NCI-H2029 (cell line): ENCODE data around the gene FRMD4A.

Source experiments
- DNase-seq: peaks from one replicate; lab custom pipeline; 2025; lab: John Stamatoyannopoulos, UW

The FRMD4A gene

DNA sequence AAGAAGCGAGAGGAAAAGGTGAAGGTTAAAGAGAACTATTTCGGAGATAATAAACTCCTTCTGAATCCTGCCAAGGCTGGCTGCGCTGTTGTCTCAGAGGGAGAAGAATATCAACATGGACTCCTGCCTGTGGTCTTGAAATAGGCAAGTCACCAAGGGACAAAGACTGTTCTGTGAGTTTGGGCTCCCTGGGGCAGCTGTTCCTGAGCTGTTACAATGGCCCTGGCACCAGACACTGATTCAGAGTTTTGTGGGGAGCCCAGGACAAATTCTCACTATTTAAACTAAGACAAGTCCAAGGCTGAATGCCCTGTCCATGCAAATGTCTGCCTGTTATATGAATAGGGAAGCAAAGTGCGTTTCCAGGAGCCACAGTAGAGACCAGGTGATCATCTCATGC lies 662.6 kb downstream of the FRMD4A start:
- no peak for DNase-seq

DNA sequence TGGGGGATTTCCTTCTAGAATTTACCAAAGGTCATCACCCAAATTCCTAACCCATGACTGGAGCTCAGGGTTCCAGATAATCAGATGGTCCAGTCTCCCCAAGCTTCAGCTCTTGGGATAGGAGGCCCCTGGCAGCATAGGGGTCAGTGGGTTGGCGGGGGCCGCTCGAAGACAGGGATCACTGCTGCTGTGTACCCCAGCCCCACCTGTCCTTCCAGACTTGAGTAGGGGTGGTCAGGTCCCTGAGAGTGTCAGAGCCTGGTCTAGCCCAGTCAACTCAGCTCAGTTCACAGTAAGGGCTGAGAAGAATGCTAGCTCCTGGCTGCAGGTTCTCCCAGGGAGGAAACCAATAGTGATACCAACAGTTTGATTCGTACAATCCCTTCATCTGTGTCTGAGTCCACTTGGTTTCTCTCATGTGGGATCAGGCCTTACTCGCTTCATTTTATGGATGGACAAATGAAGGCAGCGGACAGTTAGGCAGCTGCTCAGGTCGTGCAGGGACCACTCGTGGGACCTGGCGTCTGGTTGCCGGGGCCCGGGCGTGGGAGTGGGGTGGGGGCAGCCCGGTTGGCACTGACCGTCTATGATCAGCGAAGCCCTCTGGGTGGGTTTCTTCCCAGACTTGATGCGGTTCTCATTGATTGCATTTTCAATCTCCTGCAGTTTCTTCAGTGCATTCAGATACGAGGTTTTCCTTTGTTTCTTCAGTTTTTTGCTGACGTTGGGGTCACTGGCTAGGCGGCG lies 665.0 kb downstream of the FRMD4A start:
- DNase-seq, result no peak

DNA sequence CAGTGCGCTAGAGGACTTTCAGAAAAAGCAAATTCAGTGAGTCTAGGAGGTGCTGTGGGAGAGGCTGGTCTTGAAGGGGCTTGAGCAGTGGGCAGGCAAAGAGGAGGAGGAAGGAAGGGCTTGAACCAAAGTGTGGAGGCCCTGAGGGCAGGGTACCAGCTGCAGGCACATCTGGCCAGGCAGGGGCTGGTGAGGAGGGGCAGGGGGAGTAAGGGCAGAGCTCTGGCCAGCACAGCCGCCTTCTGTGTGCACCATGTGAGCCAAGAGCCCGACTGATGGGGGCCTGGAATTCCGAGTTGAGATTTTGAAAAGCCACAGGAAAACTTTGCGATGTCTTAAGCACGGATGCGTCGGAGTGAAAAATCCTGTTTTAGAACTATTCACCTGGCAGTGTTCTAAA lies 669.5 kb downstream of the FRMD4A start:
- no peak for DNase-seq

DNA sequence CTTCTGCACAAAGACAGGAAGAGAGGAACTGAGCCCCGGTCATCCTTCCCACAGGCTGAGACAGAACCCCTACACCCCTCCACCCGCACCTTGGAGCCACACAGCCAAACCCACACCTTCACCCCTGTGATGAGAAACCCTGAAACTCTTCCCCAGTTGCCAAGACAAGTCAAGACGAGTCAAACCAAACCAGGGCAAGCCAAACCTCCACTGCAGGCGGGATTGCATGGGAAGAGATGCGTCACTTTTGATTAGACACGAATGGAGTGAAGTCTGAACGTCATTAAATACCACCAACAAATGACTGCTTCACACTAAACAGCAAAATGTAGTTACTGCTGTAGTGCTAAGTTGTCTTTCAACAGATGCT lies 670.2 kb downstream of the FRMD4A start:
- no peak for DNase-seq

DNA sequence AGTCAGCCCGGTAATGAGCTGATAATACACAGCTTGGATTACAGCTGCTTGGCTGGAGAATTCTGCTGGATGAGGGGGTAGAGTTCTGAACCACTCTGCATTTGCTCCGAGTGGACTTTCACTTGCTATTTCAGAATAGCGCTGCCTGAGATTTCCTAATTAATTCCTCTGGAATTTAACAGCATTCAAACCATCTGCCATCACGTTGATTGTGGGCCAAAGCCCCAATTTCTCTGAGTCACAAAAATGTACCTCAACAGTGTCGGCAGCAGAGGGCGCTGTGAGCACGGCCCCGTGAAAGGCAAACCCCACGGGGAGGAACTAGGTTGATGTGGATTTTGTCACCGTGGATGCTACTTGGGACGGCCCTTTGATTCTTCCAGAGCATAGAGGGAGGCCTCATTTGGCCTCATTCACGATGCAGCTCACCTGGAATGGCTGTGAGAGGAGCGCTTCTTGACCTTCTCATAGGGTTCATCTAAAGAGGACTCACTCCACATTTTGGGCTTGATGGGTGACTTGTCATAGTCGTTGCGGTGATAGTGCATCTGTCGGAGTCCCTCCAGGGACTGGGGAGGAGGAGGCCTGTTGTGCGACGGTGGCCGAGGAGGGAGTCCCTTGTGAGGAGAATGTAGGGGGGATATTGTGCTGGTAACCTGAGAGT lies 670.7 kb downstream of the FRMD4A start:
- DNase-seq, result no peak

DNA sequence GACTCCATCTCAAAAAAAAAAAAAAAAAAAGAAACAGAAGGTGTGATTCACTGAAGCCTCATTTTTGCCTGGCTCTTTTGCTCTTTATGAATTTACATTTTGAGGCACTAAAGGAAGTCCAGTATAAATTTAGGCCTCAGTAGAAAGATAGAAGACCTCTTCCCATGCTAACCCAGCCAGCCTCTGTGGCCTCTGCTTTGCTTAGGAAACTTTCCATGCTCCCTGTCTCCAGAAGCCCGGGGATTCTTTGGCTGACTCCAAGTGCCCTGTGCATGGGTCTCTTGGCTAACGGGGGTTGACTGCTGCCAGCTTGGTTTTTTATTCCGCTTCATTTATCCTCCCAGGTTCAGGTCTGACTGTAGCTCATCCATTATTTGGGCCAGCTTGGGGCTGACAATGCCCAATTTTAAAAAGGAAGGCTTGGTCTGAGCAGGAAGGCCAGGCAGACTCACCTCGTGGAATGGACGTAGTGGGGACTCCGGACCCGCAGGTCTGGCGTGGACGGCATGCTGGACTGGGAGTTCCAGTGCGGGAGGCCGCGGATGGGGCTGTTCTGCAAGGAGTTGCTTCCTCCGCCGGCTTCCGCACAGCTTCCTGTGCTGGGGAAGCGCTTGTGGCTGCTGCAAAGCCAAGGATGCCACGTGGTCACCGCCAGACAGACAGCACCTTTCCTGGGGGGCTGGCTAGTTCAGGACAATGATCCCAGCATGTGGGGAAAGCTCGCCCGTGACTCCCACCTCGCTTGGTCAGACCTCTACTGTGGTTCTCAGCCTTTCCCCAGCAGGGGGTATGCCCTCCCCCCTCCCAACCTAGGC lies 671.6 kb downstream of the FRMD4A start:
- DNase-seq, result no peak

DNA sequence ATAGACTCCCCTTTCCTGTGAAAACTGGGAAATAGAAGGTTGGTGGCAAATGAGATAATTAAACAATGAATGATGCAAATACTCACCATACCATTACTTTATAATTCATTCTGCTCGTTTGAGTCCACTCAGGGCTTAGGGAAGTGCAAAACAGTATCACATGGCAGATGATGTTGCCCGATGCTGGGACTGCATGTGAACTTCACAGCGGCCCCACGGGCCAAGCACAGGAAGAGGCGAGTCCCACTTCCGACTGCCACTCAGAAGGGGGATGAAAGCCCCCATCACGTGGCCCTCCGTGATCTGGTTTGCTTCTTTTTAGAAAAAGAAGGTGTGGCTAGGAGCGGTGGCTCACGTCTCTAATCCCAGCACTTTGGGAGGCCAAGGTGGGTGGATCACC lies 672.5 kb downstream of the FRMD4A start:
- no peak for DNase-seq

DNA sequence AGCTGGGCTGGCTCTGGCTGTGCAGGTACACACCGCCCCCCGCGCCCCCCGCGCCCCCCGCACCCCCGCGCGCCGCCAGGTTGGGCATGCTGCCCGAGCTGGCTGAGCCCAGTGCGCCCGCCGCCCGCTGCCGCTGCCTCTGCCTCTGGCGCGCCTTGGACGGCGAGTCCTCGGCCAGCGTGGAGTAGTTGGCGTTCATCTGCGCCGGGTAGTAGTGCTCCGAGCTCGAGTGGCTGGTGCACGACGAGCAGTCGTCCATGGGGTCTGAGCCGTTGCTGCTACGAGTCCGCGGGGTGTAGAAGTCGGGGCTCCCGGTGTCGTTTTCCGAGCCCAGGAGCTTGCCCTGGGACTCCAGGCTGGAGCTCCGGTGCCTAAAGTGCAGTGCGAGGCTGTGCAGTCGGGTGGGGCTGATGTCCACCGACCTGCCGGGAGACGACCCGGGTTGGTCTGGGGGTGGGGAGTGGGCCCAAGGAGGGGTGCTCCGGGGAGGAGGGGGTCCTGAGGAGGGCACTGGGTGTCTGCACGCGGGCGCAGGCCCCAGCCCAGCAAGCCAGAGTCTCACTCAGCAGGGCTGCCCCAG lies 673.5 kb downstream of the FRMD4A start:
- no peak for DNase-seq

DNA sequence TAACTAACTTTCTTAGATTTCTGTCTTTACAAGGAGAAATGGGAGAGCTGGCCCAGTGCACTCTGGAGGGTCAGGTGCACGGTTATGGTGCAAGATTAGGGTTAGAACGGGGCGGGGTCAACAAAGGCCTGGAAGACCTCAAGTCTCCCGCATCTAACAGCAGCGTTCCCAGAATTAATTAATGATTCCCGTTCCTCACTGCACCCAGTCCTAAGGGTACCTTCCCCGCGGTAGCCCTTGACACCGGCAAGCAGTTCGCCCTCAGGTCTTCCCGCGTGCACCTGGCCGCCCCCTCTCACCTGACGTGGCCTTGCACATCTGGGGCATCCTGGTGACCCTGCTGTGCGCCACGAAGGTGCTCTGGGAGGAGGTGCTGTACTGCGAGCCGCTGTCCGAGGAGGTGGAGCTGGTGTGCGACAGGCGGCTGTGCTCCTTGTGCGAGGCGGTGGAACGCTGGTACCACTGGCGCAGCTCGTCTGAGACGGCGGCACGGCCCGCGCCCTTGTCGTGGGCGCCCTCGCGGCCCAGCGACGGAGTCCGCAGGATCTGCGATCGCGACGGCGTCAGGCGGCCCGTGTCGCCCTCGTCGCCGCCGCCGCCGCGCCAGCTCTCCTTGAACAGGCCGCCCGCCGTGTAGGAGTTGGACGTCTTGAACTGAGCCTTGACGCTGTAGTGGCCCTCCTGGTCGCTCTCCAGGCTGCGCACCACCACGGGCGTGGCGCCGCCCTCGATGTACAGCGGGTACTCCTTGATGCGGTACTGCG lies 674.2 kb downstream of the FRMD4A start:
- DNase-seq, result no peak

DNA sequence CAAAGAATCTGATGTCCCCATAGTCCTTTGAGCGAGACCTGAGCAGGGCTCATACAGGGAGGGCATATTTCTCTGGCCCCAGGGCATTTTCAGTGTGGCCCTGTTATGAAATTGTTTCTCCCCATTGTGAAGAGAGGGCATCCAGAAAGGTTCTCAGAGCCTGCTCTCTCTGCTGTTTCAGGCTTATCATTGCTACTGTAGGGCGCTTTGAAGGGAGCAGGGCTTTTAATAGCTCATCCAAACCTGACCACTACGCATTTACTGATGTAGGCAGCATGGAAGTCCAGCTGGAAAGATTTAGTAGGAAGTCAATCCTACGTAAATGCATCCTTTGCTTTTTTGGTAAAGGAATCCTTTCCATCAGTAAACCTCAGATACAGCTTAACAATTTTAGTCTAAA lies 675.9 kb downstream of the FRMD4A start:
- no peak for DNase-seq

DNA sequence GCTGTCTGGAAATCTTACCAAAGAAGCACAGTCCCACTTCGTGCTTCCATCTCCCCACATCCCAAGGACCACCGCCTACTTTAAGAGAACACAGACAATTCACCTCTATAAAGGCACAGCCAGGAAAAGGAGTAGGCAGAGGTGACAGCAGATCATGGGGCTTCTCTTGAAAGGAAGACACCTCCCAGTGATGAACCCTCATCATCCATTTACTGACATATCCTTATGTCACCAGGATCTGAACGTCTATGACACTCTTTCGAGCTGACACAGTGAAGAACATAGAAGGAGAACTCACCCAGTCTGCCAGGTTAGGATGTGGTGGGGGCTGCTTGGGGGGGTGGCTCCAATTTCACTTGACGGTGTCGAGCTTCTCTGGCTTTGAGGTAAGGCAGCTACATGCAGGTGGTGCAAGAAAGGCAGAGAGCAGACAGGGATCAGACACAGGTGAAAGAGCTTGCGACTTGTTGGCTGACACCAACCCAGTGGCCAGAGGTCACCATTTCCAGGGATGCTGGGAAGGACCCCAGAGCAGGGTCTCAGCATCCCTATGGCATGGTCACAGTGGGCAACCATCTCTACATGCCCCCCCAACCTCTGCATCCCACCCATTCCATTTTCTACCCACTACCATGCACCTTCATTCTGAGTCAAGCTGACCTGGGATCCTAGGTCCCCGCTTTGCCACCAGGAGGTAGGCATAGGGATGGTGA lies 676.5 kb downstream of the FRMD4A start:
- DNase-seq, result no peak

DNA sequence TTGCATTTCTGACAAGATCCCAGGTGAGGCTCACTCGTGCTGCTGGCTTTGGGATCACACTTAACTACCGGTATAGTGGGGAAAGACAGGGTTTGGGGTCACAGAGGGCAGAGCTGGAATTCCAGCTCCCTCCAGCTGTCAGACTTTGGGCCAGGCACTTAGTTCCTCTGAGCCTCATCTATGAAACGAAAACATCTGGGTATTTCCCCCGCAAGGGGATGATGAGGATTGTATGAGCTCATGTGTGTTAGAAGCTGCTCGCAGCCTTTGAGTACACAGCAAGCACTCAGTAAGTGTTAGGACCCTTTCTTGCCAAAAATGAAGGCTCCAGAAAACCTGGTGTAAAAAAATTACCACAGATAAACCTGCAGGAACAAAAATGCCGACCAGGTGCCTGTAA lies 677.9 kb downstream of the FRMD4A start:
- no peak for DNase-seq

DNA sequence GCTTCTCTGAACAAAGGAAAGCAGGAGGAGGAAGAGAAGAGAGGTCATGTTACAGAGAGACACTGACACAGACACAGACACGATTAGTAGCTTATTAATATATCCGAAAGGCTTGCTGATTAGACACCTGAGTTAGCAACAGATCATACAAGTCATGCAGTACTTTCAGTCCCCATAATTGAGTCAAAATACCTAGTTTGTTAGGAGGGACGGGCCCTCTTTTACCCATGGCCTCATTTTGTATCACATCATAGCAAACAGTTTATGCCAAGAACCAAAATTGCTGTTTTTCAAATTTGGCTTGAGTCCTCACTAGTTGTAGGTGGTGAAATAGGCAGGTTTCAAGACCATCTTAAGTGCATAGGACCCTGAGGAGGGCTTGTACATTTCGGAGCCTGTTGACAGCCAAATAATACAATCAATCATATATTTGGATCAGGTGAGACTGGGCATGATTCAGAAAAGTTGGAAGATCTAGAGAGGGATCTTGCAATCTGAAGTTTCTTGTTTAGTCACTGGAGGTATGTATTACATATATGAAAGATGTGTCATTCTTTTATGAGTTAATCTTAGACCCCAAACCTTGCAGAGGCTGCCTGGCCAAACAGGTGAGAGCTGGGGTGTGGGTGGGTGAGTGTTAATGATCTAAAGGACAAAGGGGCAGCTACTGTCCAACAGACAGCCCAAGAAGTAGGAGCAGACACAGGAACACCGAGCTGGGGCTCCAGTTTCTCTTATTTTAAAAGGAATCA lies 678.6 kb downstream of the FRMD4A start:
- no peak for DNase-seq

DNA sequence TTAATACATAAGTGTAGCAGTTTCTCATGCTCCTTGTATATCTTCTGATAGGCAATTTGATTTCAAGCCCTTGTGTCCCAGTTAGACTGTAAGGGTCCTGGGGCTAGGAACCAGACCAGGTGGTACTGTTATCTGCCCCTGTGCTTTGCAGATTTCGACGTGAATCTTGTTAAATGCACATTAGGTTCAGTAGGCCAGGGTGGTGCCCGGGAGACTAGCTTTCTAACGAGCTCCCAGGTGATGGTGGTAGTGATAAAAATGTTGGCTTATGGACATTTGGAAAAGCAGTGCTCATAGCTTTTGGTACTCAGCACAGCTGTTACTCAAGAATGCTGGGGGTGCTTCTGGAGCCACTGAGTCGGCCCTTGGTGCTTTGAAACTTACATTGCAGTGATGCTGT lies 679.8 kb downstream of the FRMD4A start:
- no peak for DNase-seq

DNA sequence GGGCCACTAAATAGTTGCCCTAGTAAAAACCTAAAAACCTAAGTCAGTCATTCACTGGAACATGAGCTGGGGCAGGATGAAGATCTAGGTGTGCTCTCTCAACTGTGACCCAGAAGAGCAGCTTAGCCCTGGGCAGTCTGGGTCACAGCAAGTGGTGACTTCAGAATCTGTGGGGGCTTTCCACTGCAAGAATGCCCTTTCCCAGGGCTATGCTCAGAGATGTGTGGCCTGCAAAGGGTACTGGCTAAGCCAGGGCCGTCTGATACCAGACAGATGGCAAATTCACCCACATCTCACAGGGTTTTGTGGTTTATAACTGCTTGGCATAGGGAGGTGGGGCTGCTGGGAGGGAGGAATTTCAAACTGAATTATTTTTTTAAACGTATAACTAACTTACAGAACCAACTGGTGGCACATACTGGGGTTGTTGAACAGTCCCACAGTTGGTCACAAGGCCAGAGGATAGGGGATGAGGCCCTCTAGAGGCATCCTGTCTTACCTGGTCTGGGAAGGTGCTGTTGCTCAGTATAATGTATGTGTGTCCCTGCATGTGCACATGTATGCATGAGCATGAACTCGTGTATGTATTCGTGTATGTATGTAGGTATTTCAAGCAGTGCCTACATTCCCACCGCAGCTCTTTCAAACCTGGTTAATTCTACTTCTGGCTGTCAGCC lies 680.7 kb downstream of the FRMD4A start:
- DNase-seq, result no peak

DNA sequence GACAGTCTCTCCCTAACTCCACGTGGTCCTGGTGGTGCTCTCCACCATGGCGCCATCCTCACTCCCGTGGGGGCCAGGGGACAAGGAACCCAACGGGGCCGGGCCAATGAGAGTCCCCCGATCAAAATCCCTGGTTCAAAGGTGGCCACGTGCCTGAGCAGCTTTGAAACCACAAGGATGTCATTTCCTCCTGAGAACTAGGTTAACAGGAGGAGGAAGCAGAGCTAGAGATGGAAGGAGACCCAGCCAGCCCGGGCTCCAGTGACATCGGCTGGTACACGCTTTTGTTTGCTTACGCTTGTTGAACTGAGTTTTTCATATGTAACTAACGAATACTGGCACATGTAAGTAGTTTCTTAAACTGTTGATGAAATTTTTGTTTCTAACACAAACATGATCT lies 682.3 kb downstream of the FRMD4A start:
- DNase-seq, result no peak

DNA sequence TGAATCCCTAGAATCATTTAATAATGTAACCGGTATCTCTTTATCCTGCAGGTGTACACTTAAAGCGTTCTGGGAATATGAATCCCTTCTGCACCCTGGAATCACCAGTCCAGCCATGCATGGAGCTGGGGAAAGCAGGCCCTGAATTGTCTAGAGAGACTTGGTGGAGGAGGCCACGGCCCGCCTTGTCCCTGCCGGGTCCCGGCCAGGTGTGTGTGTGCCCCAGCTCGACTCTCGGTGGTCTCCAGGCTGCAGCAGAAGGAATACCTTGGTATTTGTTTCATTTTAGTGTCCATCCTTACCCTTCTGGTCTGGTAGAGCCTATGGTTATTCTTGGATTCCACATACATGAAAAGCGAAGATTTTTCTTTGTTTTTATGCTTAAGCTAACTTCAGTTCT lies 685.9 kb downstream of the FRMD4A start:
- no peak for DNase-seq

DNA sequence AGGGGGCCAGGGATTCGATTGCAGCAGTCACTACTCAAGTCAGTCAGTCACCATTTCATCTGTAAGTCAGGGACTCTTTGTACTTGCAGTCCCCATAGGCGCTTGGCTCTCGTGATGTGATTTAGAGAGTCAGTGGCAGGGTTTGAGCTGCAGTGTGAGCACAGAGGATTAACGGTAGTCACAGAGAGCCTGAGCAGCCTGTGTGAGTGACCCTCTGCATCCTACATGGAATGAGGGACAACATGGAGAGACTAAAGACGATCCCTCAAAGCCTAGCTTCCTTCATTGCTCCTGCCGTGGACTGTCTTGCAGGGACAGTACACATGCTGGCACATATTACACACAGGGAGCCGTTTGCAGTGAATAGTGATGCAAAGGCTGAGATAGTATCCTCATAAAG lies 687.7 kb downstream of the FRMD4A start:
- DNase-seq, result no peak

DNA sequence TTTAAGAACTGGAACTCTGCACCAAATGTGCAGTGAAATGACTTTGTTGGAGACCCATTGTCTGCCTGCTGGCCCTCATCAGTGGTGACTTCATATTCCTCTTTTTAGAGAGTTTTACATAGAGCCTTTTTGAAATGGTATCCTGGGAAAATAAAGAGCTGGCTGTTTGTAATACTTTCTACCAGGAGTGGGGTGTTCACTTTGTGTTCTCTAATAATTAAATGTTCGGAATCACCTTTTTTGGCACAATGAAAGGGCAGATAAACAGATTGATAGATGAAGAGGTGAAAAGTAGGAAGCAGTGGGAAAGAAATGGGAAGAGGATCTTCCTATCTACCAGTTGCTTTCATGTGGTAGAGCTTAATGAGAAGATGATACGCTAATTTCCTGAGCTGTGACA lies 688.4 kb downstream of the FRMD4A start:
- no peak for DNase-seq

DNA sequence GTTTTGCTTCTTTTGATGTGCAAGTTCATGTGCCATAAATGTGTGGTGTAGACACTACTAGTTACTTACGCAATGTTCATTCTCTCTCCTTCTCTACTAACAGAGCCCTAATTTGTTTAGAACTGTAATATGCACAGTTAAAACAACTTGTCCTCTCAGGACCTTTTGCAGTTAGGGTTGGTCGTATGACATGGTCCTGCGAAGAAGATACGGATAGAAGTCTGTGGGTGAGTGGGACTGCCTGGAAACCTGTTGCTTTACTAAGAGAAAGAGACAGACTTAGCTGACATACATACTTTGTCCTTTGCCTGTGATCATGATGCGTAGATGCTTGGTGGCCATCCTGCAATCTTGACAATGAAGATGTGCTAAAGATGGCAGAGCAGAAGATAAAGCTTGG lies 692.8 kb downstream of the FRMD4A start:
- DNase-seq, result no peak
